ENCODE results near the gene LCE5A.

DNA sequence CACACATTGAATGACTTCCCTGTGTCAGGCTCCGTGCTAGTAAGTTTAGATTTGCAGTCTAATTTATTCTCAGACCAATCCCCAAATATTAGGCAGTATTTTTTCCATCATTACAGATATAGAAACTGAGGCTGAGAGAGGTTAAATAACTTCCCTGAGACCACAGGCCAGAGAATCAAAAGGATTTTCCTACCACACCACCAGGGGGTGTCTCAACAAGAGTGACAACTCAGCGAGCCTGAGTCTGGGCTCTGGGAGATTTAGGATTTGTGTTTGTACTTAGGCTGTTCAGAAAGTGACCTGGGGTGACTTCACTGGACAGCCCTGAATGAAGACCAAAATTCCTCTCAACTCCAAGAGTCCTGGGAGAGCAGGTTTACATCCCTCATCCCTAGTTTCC, 13.3 kb upstream of the LCE5A start:
- TF ChIP-seq, protein P1, sequence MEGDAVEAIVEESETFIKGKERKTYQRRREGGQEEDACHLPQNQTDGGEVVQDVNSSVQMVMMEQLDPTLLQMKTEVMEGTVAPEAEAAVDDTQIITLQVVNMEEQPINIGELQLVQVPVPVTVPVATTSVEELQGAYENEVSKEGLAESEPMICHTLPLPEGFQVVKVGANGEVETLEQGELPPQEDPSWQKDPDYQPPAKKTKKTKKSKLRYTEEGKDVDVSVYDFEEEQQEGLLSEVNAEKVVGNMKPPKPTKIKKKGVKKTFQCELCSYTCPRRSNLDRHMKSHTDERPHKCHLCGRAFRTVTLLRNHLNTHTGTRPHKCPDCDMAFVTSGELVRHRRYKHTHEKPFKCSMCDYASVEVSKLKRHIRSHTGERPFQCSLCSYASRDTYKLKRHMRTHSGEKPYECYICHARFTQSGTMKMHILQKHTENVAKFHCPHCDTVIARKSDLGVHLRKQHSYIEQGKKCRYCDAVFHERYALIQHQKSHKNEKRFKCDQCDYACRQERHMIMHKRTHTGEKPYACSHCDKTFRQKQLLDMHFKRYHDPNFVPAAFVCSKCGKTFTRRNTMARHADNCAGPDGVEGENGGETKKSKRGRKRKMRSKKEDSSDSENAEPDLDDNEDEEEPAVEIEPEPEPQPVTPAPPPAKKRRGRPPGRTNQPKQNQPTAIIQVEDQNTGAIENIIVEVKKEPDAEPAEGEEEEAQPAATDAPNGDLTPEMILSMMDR (IDR thresholded peaks at IDR 0.05; ENCODE audit: insufficient read depth, low read length): peak; percentile 25
- TF ChIP-seq, protein P2, sequence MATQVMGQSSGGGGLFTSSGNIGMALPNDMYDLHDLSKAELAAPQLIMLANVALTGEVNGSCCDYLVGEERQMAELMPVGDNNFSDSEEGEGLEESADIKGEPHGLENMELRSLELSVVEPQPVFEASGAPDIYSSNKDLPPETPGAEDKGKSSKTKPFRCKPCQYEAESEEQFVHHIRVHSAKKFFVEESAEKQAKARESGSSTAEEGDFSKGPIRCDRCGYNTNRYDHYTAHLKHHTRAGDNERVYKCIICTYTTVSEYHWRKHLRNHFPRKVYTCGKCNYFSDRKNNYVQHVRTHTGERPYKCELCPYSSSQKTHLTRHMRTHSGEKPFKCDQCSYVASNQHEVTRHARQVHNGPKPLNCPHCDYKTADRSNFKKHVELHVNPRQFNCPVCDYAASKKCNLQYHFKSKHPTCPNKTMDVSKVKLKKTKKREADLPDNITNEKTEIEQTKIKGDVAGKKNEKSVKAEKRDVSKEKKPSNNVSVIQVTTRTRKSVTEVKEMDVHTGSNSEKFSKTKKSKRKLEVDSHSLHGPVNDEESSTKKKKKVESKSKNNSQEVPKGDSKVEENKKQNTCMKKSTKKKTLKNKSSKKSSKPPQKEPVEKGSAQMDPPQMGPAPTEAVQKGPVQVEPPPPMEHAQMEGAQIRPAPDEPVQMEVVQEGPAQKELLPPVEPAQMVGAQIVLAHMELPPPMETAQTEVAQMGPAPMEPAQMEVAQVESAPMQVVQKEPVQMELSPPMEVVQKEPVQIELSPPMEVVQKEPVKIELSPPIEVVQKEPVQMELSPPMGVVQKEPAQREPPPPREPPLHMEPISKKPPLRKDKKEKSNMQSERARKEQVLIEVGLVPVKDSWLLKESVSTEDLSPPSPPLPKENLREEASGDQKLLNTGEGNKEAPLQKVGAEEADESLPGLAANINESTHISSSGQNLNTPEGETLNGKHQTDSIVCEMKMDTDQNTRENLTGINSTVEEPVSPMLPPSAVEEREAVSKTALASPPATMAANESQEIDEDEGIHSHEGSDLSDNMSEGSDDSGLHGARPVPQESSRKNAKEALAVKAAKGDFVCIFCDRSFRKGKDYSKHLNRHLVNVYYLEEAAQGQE (IDR thresholded peaks at IDR 0.05; ENCODE audit: insufficient replicate concordance, low read depth): no peak
